ENCODE results near the gene FADS3.

GRCh38 chr11:61912991-61913698 is 21.8 kb upstream of the FADS3 start:
- no peak for TF ChIP-seq PATZ1 (CRISPR knock-in tag; IDR thresholded peaks at IDR 0.05; ENCODE audit: borderline replicate concordance)
- TF ChIP-seq MEIS2 (IDR thresholded peaks at IDR 0.05; ENCODE audit: partially characterized antibody), result no peak
- no peak for TF ChIP-seq EP300 (IDR thresholded peaks at IDR 0.05; ENCODE audit: low read length)
- no peak for TF ChIP-seq POLR2AphosphoS2 (IDR thresholded peaks at IDR 0.05; ENCODE audit: low read length)
- TF ChIP-seq ZNF584 (CRISPR knock-in tag; IDR thresholded peaks at IDR 0.05; ENCODE audit: low read depth), result no peak
- no peak for TF ChIP-seq EZH2 (IDR thresholded peaks at IDR 0.05; ENCODE audit: borderline replicate concordance, low read depth, low read length)
- TF ChIP-seq CCAR2 (IDR thresholded peaks at IDR 0.05; ENCODE audit: low read depth, low read length), result no peak
- TF ChIP-seq POLR2AphosphoS5 (IDR thresholded peaks at IDR 0.05; ENCODE audit: control insufficient read depth, insufficient read depth, low read depth, low read length), result no peak
- TF ChIP-seq CTCF (IDR thresholded peaks at IDR 0.05 in 2 of 3, conservative IDR thresholded peaks at IDR 0.05 in 1 of 3; ENCODE audit: insufficient read depth in 2 of 3, low read depth in 1 of 3, low read length in 3 of 3), result no peak
- no peak for TF ChIP-seq BCOR (IDR thresholded peaks at IDR 0.05)

Measured in K562 (cell line).